H1 (cell line): ENCODE measurements around the gene CD52. TPM values are rescaled to one million over a fixed set of nuclear protein-coding genes. Genes with fewer than 3 reads are reported as not detected.
"Not testable (repeated sequence)": the region's sequence is repeated elsewhere in the genome, so short reads cannot be mapped to it uniquely, and the experiment has no call there.

ENCODE experiments used
- CTCF ChIA-PET: fragments of 300-600 bp; sonication (Branson Sonifier 250); formaldehyde crosslinking; loops from one replicate; lab custom pipeline; 2021; ENCODE audit not compliant: partially characterized antibody; lab: Charles Lee
- POLR2A ChIA-PET: fragments of 300-600 bp; sonication (Branson Sonifier 250); formaldehyde crosslinking; loops from one replicate; lab custom pipeline; 2021; ENCODE audit warnings: inconsistent platforms; ENCODE audit not compliant: partially characterized antibody; lab: Charles Lee
- DNase-seq, 2 experiments: peaks; one replicate each; pipeline versions ENCODE4 v3.0.0 to v3.0.0-alpha.2; 2010 to 2022; ENCODE audit warnings: low spot score in 2 of 2, low read depth in 1 of 2, mixed read lengths in 1 of 2
- FAIRE-seq: peaks from 2 replicates; lab custom pipeline; 2011; peaks lifted over from hg19 to GRCh38; lab: Jason Lieb, UNC
- H2AFZ ChIP-seq: 2 replicates; pipeline ENCODE4 v1.8.1; 2012; ENCODE audit warnings: low read length, inconsistent platforms
- H2AK5ac ChIP-seq: 2 replicates; pipeline ENCODE4 v1.6.1; 2013; ENCODE audit warnings: low read depth, low read length
- H2BK120ac ChIP-seq: replicated peaks from 2 replicates; pipeline ENCODE3; 2013; ENCODE audit warnings: low read depth, low read length, inconsistent platforms
- H2BK12ac ChIP-seq: 2 replicates; pipeline ENCODE4 v1.6.1; 2013; ENCODE audit warnings: low read depth, low read length
- H2BK15ac ChIP-seq: 2 replicates; pipeline ENCODE4 v1.6.1; 2013; ENCODE audit warnings: low read length
- H2BK20ac ChIP-seq: 2 replicates; pipeline ENCODE4 v1.6.1; 2013; ENCODE audit warnings: low read length
- H2BK5ac ChIP-seq: 2 replicates; pipeline ENCODE4 v1.6.1; 2013; ENCODE audit warnings: low read depth, low read length
- H3K14ac ChIP-seq: 2 replicates; pipeline ENCODE4 v1.6.1; 2013; ENCODE audit warnings: inconsistent platforms; ENCODE audit not compliant: insufficient read length
- H3K18ac ChIP-seq: 2 replicates; pipeline ENCODE4 v1.6.1; 2013; ENCODE audit warnings: low read length; ENCODE audit errors: extremely low read depth
- H3K23ac ChIP-seq: 2 replicates; pipeline ENCODE4 v1.6.1; 2013; ENCODE audit warnings: inconsistent platforms; ENCODE audit not compliant: insufficient read length
- H3K23me2 ChIP-seq: 2 replicates; pipeline ENCODE4 v1.6.1; 2013; ENCODE audit warnings: low read depth, low read length
- H3K27ac ChIP-seq: 2 replicates; pipeline ENCODE4 v1.6.1; 2011; ENCODE audit warnings: low read depth, low read length, inconsistent platforms
- H3K27me3 ChIP-seq, 4 experiments: replicated peaks in 1 of 4; 1 replicate in 1 of 4; 2 replicates in 3 of 4; pipeline versions ENCODE4 v1.6.1 to v1.8.1; 2011 to 2013; ENCODE audit warnings: low read length in 3 of 4, mild to moderate bottlenecking in 3 of 4, inconsistent platforms in 2 of 4, mixed read lengths in 2 of 4, moderate library complexity in 1 of 4; ENCODE audit not compliant: control insufficient read depth in 3 of 4, insufficient read depth in 3 of 4; ENCODE audit errors: extremely low read depth in 1 of 4
- H3K36me3 ChIP-seq, 4 experiments: 2 replicates each; pipeline versions ENCODE4 v1.6.1 to v1.8.1; 2011 to 2013; ENCODE audit warnings: mild to moderate bottlenecking in 4 of 4, low read length in 3 of 4, moderate library complexity in 2 of 4, control low read depth in 1 of 4, inconsistent platforms in 1 of 4; ENCODE audit not compliant: insufficient read depth in 4 of 4, control insufficient read depth in 2 of 4
- H3K4ac ChIP-seq: replicated peaks from 2 replicates; pipeline ENCODE3; 2013; ENCODE audit warnings: low read length, low read depth, mixed read lengths, inconsistent platforms; ENCODE audit not compliant: insufficient read length
- H3K4me1 ChIP-seq, 4 experiments: replicated peaks in 1 of 4; 1 replicate in 1 of 4; 2 replicates in 3 of 4; pipeline versions ENCODE4 v1.6.1 to v1.8.1; 2011 to 2013; ENCODE audit warnings: low read length in 3 of 4, inconsistent platforms in 2 of 4, mixed read lengths in 1 of 4; ENCODE audit not compliant: insufficient read depth in 4 of 4, control insufficient read depth in 3 of 4
- H3K4me2 ChIP-seq, 2 experiments: 2 replicates each; pipeline versions ENCODE4 v1.6.1 to v1.8.1; 2011 to 2013; ENCODE audit warnings: low read depth in 2 of 2, low read length in 2 of 2, control low read depth in 1 of 2, inconsistent platforms in 1 of 2, mild to moderate bottlenecking in 1 of 2; ENCODE audit not compliant: insufficient read depth in 1 of 2
- H3K4me3 ChIP-seq, 4 experiments: fragments of 200-600, 300-600 bp in 1 of 4; sonication (generic), shearing (Covaris generic), sonication (Bioruptor Twin) in 1 of 4; 2 replicates each; pipeline versions ENCODE4 v1.5.1 to v1.8.1; 2011 to 2016; ENCODE audit warnings: low read length in 4 of 4, low read depth in 3 of 4, control low read depth in 2 of 4, inconsistent platforms in 2 of 4, mild to moderate bottlenecking in 2 of 4, mixed read lengths in 1 of 4, moderate library complexity in 1 of 4; ENCODE audit not compliant: insufficient read depth in 2 of 4; ENCODE audit errors: extremely low read depth in 1 of 4
- H3K56ac ChIP-seq: replicated peaks from 2 replicates; pipeline ENCODE3; 2013; ENCODE audit warnings: low read depth, mild to moderate bottlenecking, mixed read lengths, low read length, inconsistent platforms; ENCODE audit not compliant: insufficient read length
- H3K79me1 ChIP-seq: 2 replicates; pipeline ENCODE4 v1.6.1; 2013; ENCODE audit warnings: low read depth, low read length, control low read depth
- H3K79me2 ChIP-seq, 2 experiments: 2 replicates each; pipeline versions ENCODE4 v1.6.1 to v1.8.1; 2012 to 2013; ENCODE audit warnings: low read length in 2 of 2, mild to moderate bottlenecking in 2 of 2, inconsistent platforms in 1 of 2; ENCODE audit not compliant: insufficient read depth in 2 of 2, control insufficient read depth in 1 of 2
- H3K9ac ChIP-seq, 4 experiments: replicated peaks in 1 of 4; 1 replicate in 1 of 4; 2 replicates in 3 of 4; pipeline versions ENCODE4 v1.6.1 to v1.8.1; 2011 to 2013; ENCODE audit warnings: low read depth in 3 of 4, low read length in 3 of 4, control low read depth in 2 of 4, mild to moderate bottlenecking in 2 of 4, moderate library complexity in 2 of 4, inconsistent platforms in 1 of 4; ENCODE audit errors: extremely low read depth in 1 of 4
- H3K9me3 ChIP-seq, 2 experiments: 2 replicates each; pipeline versions ENCODE4 v1.6.1 to v1.8.1; 2012 to 2013; ENCODE audit warnings: mild to moderate bottlenecking in 2 of 2, moderate library complexity in 2 of 2, control low read depth in 1 of 2, inconsistent platforms in 1 of 2, low read depth in 1 of 2, low read length in 1 of 2, mixed read lengths in 1 of 2; ENCODE audit not compliant: insufficient read depth in 2 of 2
- H4K20me1 ChIP-seq, 2 experiments: replicated peaks in 1 of 2; 2 replicates each; pipeline versions ENCODE3 to v1.8.1; 2011 to 2013; ENCODE audit warnings: inconsistent platforms in 2 of 2, low read length in 2 of 2, mild to moderate bottlenecking in 1 of 2; ENCODE audit not compliant: insufficient read depth in 2 of 2, control insufficient read depth in 1 of 2
- H4K5ac ChIP-seq: 2 replicates; pipeline ENCODE4 v1.6.1; 2013; ENCODE audit warnings: low read length, low read depth, mixed read lengths, inconsistent platforms; ENCODE audit not compliant: insufficient read length
- H4K8ac ChIP-seq: 2 replicates; pipeline ENCODE4 v1.8.0; 2013; ENCODE audit warnings: mild to moderate bottlenecking, moderate library complexity, low read length, inconsistent platforms; ENCODE audit not compliant: insufficient read depth; ENCODE audit errors: extremely low read depth
- H4K91ac ChIP-seq: replicated peaks from 2 replicates; pipeline ENCODE3; 2013; ENCODE audit warnings: low read length, mixed read lengths, inconsistent platforms; ENCODE audit not compliant: insufficient read length
- WGBS, 2 experiments: shearing (Covaris generic) in 1 of 2; methylation state at CpG; one replicate each; pipeline versions ENCODE4 v1.1.6 to v1.1.7; 2013 to 2015; ENCODE audit warnings: low lambda C conversion rate in 2 of 2, mixed read lengths in 2 of 2, inconsistent platforms in 1 of 2, low coverage in 1 of 2, missing lambda C conversion rate in 1 of 2; ENCODE audit not compliant: insufficient replicate concordance in 2 of 2, insufficient coverage in 1 of 2, insufficient read length in 1 of 2; ENCODE audit errors: extremely low coverage in 1 of 2, missing lambda C conversion rate in 1 of 2; 5-methylcytosine and 5-hydroxymethylcytosine counted together
- polyA plus RNA-seq, 7 experiments: library from polyadenylated mRNA; depleted of rRNA in 3 of 7; stranded (reverse) in 5 of 7; unstranded in 2 of 7; fragments of >200 nt in 5 of 7; fragments of 200-250 nt in 2 of 7; gene quantifications; 1 replicate in 5 of 7; 2 replicates in 1 of 7; 4 replicates in 1 of 7; pipeline versions ENCODE4 v1.2.1 to v1.2.3, GENCODE V29; 2011 to 2013; ENCODE audit warnings: missing spikeins in 2 of 7, mixed read lengths in 2 of 7
- total RNA-seq: library from RNA; stranded (reverse); fragmentation: NEBNext Ultra II Directional; extraction: Animal tissue kit (Norgen Biotek cat#: 25700); gene quantifications from 2 replicates; pipeline ENCODE4 v1.2.1, GENCODE V29; 2021

Gene CD52
- total and polyA plus RNA-seq, 2 of the 8 experiments (the other 6 are each of a cell fraction or from before 2014, with no cell fraction given): 2.4 to 3.1 TPM

DNA sequence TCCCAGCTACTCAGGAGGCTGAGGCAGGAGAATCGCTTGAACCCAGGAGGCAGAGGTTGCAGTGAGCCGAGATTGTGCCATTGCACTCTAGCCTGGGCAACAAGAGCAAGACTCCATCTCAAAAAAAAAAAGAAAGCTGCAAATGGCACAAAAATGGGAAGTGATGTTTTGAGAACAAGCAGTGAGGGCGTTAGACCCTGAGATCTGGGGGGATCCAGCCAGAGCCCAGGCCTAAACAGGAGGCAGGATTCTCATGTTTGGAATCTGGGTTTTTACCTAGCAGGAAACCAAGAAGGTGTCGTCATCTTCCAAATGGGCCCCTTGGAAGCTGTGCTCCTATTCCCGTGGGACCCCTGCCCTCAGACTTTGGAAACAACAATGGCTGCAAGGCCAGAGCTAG is 25.0 kb upstream of the CD52 start:
- H2BK120ac ChIP-seq, H3K27me3 ChIP-seq, H3K9ac ChIP-seq, H3K79me2 ChIP-seq, H3K79me1 ChIP-seq, H3K23ac ChIP-seq, H3K36me3 ChIP-seq, H2BK15ac ChIP-seq, H2AFZ ChIP-seq, H3K4me2 ChIP-seq, H3K27ac ChIP-seq, H2BK20ac ChIP-seq, DNase-seq, H3K56ac ChIP-seq, H2BK5ac ChIP-seq, H4K91ac ChIP-seq, H3K9me3 ChIP-seq, H4K5ac ChIP-seq, H2AK5ac ChIP-seq, H3K14ac ChIP-seq, H2BK12ac ChIP-seq, H3K18ac ChIP-seq, FAIRE-seq, H3K23me2 ChIP-seq, H4K20me1 ChIP-seq, H4K8ac ChIP-seq, H3K4ac ChIP-seq, H3K4me3 ChIP-seq: not testable (repeated sequence)
- 95% methylated on average over 5 of the region's 5 CpGs; no CpG with 5 or more reads in 1 of the 2 experiments for WGBS, 2 experiments
- H3K4me1 ChIP-seq: peaks cover 0 to 22% (median 17%) of the 10 kb centered on the region in 4 experiments; a peak in 6 of 7 replicates
- CTCF ChIA-PET: interaction anchor here (0.8 to 57.0 kb wide), 4 partner anchors 1 to 98 kb away, joined by 3 to 1530 read pairs (median 914); partner anchors contain the start of genes CD52, SH3BGRL3 and UBXN11
- POLR2A ChIA-PET: interaction anchor here (1.4 to 2.0 kb wide), 2 partner anchors 15 to 16 kb away, joined by 4 to 5 read pairs; no protein-coding TSS in a partner anchor
